ENCODE measurements around the gene CDX1. TPM values are rescaled to one million over a fixed set of nuclear protein-coding genes. Genes with fewer than 3 reads are reported as not detected.

Gene CDX1
- total and polyA plus RNA-seq, 2 of the 8 experiments (the other 6 are each of a cell fraction or from before 2014, with no cell fraction given), result not detected

DNA sequence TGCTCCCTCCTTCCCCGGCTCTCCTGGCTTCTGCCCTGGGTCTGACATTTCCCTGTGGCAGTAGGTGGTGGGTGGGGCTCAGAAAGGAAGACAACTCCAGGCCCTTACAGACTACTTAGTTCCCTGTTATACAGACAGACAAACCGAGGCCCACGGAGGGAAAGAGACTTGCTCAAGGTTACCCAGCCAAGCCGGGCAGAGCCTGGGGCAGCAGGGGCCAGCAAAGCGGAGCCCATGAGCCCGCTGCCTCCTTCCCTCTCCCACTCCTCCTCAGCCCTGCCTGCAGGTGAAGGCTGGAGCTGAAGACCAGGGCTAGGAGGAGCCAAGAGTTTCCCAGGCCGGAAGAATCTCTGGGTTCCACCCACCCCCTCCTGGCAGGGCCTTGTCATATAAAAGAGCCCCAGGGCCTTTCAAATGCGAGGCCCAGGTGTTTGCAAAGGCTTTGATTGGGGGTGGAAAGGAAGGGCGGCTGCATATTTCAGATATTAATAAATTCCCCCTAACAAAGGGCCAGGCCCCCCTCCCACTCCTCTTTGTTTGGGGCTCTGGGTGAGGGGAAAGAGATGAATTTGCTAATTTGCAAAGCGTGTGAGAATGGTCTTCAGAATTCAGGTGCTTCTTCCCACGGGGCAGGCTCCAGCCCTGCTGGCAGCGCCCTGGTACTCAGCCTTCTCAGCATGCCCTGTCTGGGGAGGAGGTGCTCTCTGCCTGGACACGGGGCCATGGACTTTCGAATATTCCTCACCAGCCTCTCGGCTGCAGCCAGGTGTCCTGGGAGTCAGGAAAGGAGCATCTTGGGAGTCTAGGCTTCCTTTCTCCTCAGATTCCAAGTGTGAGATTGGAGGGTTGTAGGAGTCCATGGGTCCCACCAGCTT is 44.8 kb downstream of the CDX1 start (continued):
- peak in 1 of 2 experiments; percentile 38; a peak in 1 of 3 replicates for TF ChIP-seq EP300 (IDR thresholded peaks at IDR 0.05; ENCODE audit: borderline replicate concordance in 1 of 2, low read depth in 2 of 2, low read length in 2 of 2)
- TF ChIP-seq HDAC2 (IDR thresholded peaks at IDR 0.05; ENCODE audit: borderline replicate concordance in 1 of 2, low read depth in 2 of 2, low read length in 2 of 2), result peak; percentile 51 to 79; a peak in 2 of 4 replicates
- peak in 2 of 3 experiments; percentile 12 to 39; a peak in 3 of 4 replicates for TF ChIP-seq CTCF (IDR thresholded peaks at IDR 0.05; ENCODE audit: control extremely low read depth in 1 of 3, insufficient read depth in 1 of 3, low read depth in 1 of 3, low read length in 3 of 3)
- TF ChIP-seq, protein P1, sequence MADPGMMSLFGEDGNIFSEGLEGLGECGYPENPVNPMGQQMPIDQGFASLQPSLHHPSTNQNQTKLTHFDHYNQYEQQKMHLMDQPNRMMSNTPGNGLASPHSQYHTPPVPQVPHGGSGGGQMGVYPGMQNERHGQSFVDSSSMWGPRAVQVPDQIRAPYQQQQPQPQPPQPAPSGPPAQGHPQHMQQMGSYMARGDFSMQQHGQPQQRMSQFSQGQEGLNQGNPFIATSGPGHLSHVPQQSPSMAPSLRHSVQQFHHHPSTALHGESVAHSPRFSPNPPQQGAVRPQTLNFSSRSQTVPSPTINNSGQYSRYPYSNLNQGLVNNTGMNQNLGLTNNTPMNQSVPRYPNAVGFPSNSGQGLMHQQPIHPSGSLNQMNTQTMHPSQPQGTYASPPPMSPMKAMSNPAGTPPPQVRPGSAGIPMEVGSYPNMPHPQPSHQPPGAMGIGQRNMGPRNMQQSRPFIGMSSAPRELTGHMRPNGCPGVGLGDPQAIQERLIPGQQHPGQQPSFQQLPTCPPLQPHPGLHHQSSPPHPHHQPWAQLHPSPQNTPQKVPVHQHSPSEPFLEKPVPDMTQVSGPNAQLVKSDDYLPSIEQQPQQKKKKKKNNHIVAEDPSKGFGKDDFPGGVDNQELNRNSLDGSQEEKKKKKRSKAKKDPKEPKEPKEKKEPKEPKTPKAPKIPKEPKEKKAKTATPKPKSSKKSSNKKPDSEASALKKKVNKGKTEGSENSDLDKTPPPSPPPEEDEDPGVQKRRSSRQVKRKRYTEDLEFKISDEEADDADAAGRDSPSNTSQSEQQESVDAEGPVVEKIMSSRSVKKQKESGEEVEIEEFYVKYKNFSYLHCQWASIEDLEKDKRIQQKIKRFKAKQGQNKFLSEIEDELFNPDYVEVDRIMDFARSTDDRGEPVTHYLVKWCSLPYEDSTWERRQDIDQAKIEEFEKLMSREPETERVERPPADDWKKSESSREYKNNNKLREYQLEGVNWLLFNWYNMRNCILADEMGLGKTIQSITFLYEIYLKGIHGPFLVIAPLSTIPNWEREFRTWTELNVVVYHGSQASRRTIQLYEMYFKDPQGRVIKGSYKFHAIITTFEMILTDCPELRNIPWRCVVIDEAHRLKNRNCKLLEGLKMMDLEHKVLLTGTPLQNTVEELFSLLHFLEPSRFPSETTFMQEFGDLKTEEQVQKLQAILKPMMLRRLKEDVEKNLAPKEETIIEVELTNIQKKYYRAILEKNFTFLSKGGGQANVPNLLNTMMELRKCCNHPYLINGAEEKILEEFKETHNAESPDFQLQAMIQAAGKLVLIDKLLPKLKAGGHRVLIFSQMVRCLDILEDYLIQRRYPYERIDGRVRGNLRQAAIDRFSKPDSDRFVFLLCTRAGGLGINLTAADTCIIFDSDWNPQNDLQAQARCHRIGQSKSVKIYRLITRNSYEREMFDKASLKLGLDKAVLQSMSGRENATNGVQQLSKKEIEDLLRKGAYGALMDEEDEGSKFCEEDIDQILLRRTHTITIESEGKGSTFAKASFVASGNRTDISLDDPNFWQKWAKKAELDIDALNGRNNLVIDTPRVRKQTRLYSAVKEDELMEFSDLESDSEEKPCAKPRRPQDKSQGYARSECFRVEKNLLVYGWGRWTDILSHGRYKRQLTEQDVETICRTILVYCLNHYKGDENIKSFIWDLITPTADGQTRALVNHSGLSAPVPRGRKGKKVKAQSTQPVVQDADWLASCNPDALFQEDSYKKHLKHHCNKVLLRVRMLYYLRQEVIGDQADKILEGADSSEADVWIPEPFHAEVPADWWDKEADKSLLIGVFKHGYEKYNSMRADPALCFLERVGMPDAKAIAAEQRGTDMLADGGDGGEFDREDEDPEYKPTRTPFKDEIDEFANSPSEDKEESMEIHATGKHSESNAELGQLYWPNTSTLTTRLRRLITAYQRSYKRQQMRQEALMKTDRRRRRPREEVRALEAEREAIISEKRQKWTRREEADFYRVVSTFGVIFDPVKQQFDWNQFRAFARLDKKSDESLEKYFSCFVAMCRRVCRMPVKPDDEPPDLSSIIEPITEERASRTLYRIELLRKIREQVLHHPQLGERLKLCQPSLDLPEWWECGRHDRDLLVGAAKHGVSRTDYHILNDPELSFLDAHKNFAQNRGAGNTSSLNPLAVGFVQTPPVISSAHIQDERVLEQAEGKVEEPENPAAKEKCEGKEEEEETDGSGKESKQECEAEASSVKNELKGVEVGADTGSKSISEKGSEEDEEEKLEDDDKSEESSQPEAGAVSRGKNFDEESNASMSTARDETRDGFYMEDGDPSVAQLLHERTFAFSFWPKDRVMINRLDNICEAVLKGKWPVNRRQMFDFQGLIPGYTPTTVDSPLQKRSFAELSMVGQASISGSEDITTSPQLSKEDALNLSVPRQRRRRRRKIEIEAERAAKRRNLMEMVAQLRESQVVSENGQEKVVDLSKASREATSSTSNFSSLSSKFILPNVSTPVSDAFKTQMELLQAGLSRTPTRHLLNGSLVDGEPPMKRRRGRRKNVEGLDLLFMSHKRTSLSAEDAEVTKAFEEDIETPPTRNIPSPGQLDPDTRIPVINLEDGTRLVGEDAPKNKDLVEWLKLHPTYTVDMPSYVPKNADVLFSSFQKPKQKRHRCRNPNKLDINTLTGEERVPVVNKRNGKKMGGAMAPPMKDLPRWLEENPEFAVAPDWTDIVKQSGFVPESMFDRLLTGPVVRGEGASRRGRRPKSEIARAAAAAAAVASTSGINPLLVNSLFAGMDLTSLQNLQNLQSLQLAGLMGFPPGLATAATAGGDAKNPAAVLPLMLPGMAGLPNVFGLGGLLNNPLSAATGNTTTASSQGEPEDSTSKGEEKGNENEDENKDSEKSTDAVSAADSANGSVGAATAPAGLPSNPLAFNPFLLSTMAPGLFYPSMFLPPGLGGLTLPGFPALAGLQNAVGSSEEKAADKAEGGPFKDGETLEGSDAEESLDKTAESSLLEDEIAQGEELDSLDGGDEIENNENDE (IDR thresholded peaks at IDR 0.05; ENCODE audit: insufficient replicate concordance, low read length), result no peak
- TF ChIP-seq CBX8 (IDR thresholded peaks at IDR 0.05; ENCODE audit: borderline replicate concordance, low read depth, low read length), result no peak

Data from H1 (cell line).